Neural cell (in vitro differentiated cells): ENCODE data around the gene DNMT3A. TPM values are rescaled to one million over a fixed set of nuclear protein-coding genes. Genes with fewer than 3 reads are reported as not detected.

ENCODE experiments used
- H2AFZ ChIP-seq: fragments of 200-600, 300-800 bp; sonication (generic), shearing (Covaris generic); 2 replicates; pipeline ENCODE4 v1.6.0; 2014; ENCODE audit warnings: low read depth, mild to moderate bottlenecking, antibody characterized with exemption, low read length, moderate library complexity
- H3F3A ChIP-seq: fragments of 200-600 bp; shearing (Covaris generic); 2 replicates; pipeline ENCODE4 v1.6.1; 2016; ENCODE audit warnings: mild to moderate bottlenecking, moderate library complexity, mixed read lengths, antibody characterized with exemption, low read length; ENCODE audit not compliant: insufficient read depth, poor library complexity, severe bottlenecking
- H3K27ac ChIP-seq: fragments of 200-600, 300-800 bp; sonication (generic), shearing (Covaris generic); 2 replicates; pipeline ENCODE4 v1.5.1; 2014; ENCODE audit warnings: mild to moderate bottlenecking, low read length, moderate library complexity
- H3K27me3 ChIP-seq: fragments of 300-800, 200-600 bp; sonication (generic), shearing (Covaris generic); 2 replicates; pipeline ENCODE4 v1.6.0; 2014; ENCODE audit warnings: mild to moderate bottlenecking, low read depth, low read length, moderate library complexity; ENCODE audit not compliant: insufficient read depth
- H3K36me3 ChIP-seq: fragments of 300-800, 200-600 bp; sonication (generic), shearing (Covaris generic); 2 replicates; pipeline ENCODE4 v1.5.1; 2014; ENCODE audit warnings: mild to moderate bottlenecking, antibody characterized with exemption, low read length, moderate library complexity; ENCODE audit not compliant: insufficient read depth
- H3K4me2 ChIP-seq: fragments of 300-800, 200-600 bp; sonication (generic), shearing (Covaris generic); 2 replicates; pipeline ENCODE4 v1.6.0; 2014; ENCODE audit warnings: mild to moderate bottlenecking, low read length
- H3K4me3 ChIP-seq: fragments of 300-800, 200-600 bp; sonication (generic), shearing (Covaris generic); 2 replicates; pipeline ENCODE4 v1.5.1; 2014; ENCODE audit warnings: mild to moderate bottlenecking, low read length, moderate library complexity
- H3K79me2 ChIP-seq: fragments of 200-600 bp; shearing (Covaris generic); replicated peaks from 2 replicates; pipeline ENCODE4 v1.6.0; 2014; ENCODE audit warnings: mild to moderate bottlenecking, low read length, moderate library complexity; ENCODE audit not compliant: insufficient read depth
- H3K9ac ChIP-seq: fragments of 300-800, 200-600 bp; sonication (generic), shearing (Covaris generic); 2 replicates; pipeline ENCODE4 v1.6.1; 2016; ENCODE audit warnings: mild to moderate bottlenecking, low read length, mixed read lengths
- H3K9me2 ChIP-seq: fragments of 200-600 bp; shearing (Covaris generic); 2 replicates; pipeline ENCODE4 v1.6.1; 2016; ENCODE audit warnings: mild to moderate bottlenecking, low read length, mixed read lengths; ENCODE audit not compliant: insufficient read depth
- H3K9me3 ChIP-seq: fragments of 200-600, 300-800 bp; sonication (generic), shearing (Covaris generic); 2 replicates; pipeline ENCODE4 v1.6.1; 2016; ENCODE audit warnings: mild to moderate bottlenecking, mixed run types, low read length, moderate library complexity, mixed read lengths
- H4K20me1 ChIP-seq: fragments of 200-600 bp; shearing (Covaris generic); 2 replicates; pipeline ENCODE4 v1.6.1; 2016; ENCODE audit warnings: mild to moderate bottlenecking, mixed run types; ENCODE audit not compliant: insufficient read depth
- EP300 ChIP-seq: fragments of 450-650 bp; conservative IDR thresholded peaks from 2 replicates; pipeline ENCODE4 v1.6.1; 2014; ENCODE audit warnings: antibody characterized with exemption, mild to moderate bottlenecking, moderate library complexity; ENCODE audit not compliant: poor library complexity, severe bottlenecking
- EZH2 ChIP-seq: fragments of 200-600, 300-800 bp; shearing (Covaris generic), sonication (generic); IDR thresholded peaks from 2 replicates; pipeline ENCODE4 v1.6.1; 2014; ENCODE audit warnings: antibody characterized with exemption, low read length, borderline replicate concordance, mild to moderate bottlenecking; ENCODE audit not compliant: insufficient read depth, poor library complexity, severe bottlenecking
- MXI1 ChIP-seq: fragments of 450-650 bp; conservative IDR thresholded peaks from 2 replicates; pipeline ENCODE4 v1.6.1; 2014; ENCODE audit warnings: antibody characterized with exemption, mild to moderate bottlenecking; ENCODE audit not compliant: poor library complexity, severe bottlenecking
- POLR2AphosphoS5 ChIP-seq: IDR thresholded peaks from 2 replicates; pipeline ENCODE4 v1.6.1; 2012
- RAD21 ChIP-seq: fragments of 450-650 bp; conservative IDR thresholded peaks from 2 replicates; pipeline ENCODE4 v1.6.1; 2014; ENCODE audit warnings: antibody characterized with exemption, mild to moderate bottlenecking, moderate library complexity
- SMC3 ChIP-seq: fragments of 450-650 bp; conservative IDR thresholded peaks from 2 replicates; pipeline ENCODE4 v1.6.1; 2014; ENCODE audit warnings: antibody characterized with exemption, mild to moderate bottlenecking, moderate library complexity; ENCODE audit not compliant: poor library complexity
- TAF1 ChIP-seq: IDR thresholded peaks from 2 replicates; pipeline ENCODE4 v1.6.1; 2012; ENCODE audit warnings: low read depth
- polyA plus RNA-seq: library from polyadenylated mRNA; depleted of rRNA; stranded (reverse); fragments of >200 nt; gene quantifications from 2 replicates; pipeline ENCODE4 v1.2.3, GENCODE V29; 2014
- TF ChIP-seq, protein P1 (sequence below): IDR thresholded peaks from 2 replicates; pipeline ENCODE4 v1.6.1; 2012; ENCODE audit warnings: borderline replicate concordance
- TF ChIP-seq, protein P2 (sequence below): fragments of 450-650 bp; IDR thresholded peaks from 2 replicates; pipeline ENCODE4 v1.5.1; 2014; ENCODE audit warnings: antibody characterized with exemption, mild to moderate bottlenecking, moderate library complexity; ENCODE audit not compliant: poor library complexity, severe bottlenecking

Gene DNMT3A
- polyA plus RNA-seq, 1 donor from 2014 or later: 33.0 TPM

DNA sequence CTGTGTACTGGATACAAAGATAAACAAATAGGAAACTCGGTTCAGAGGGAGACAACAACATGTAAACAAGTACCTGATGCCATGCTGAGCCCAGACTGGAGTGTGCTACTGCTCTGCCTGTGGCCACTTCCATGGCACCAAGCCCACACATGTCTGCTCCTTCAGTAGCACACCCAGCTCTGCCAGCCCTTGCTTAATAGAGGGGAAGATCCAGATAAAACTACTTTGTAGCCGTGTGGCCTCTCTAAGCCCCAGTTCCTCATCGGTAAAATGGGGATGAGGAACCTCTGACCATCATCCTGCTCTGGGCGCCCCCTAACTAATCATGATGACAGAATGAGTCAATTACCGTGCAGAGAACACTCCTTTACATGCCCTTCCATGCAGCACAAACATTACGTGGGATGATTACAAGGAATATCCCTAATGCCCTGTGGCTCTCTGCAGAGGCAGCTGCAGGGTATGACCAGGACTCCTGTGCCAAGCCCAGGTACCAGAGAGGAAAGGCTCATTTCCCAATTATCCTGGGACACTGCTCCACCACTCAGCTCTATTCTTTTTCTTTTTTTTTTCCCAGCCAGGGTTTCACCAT lies 34.9 kb downstream of the DNMT3A start:
- Histone ChIP-seq H3K27ac (no peak overlapping the region), H3K9ac (no peak overlapping the region)

DNA sequence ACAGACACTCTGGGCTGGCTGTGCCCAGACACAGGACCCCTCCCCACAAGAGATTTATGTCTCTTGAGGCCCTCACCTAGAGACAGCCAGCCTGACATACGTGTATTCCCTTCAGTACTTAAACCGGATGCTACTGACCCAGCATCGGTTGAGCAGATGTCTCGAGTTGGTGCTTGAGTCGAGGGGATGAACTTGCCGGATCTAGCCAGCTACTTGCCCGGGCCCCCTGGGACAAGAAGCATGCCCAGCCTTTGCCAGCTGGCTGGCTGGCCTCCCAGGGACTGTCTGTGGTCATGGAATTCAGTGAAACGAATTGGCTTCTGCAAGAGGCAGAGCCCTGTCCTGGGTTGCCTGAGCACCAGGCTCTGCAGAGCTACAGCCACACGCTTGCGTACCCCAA lies 36.0 kb downstream of the DNMT3A start:
- no peak overlapping the region for H3K4me3 ChIP-seq
- no peaks in the 10 kb centered on the region for H3K9me3 ChIP-seq
- no peaks in the 10 kb centered on the region for H3K79me2 ChIP-seq
- H2AFZ ChIP-seq: no peak overlapping the region
- no peaks in the 10 kb centered on the region for H3K36me3 ChIP-seq
- H3K9ac ChIP-seq: no peak overlapping the region
- TF ChIP-seq MXI1: no peak
- TF ChIP-seq, protein P1, sequence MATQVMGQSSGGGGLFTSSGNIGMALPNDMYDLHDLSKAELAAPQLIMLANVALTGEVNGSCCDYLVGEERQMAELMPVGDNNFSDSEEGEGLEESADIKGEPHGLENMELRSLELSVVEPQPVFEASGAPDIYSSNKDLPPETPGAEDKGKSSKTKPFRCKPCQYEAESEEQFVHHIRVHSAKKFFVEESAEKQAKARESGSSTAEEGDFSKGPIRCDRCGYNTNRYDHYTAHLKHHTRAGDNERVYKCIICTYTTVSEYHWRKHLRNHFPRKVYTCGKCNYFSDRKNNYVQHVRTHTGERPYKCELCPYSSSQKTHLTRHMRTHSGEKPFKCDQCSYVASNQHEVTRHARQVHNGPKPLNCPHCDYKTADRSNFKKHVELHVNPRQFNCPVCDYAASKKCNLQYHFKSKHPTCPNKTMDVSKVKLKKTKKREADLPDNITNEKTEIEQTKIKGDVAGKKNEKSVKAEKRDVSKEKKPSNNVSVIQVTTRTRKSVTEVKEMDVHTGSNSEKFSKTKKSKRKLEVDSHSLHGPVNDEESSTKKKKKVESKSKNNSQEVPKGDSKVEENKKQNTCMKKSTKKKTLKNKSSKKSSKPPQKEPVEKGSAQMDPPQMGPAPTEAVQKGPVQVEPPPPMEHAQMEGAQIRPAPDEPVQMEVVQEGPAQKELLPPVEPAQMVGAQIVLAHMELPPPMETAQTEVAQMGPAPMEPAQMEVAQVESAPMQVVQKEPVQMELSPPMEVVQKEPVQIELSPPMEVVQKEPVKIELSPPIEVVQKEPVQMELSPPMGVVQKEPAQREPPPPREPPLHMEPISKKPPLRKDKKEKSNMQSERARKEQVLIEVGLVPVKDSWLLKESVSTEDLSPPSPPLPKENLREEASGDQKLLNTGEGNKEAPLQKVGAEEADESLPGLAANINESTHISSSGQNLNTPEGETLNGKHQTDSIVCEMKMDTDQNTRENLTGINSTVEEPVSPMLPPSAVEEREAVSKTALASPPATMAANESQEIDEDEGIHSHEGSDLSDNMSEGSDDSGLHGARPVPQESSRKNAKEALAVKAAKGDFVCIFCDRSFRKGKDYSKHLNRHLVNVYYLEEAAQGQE: no peak
- TF ChIP-seq SMC3: no peak
- TF ChIP-seq, protein P2, sequence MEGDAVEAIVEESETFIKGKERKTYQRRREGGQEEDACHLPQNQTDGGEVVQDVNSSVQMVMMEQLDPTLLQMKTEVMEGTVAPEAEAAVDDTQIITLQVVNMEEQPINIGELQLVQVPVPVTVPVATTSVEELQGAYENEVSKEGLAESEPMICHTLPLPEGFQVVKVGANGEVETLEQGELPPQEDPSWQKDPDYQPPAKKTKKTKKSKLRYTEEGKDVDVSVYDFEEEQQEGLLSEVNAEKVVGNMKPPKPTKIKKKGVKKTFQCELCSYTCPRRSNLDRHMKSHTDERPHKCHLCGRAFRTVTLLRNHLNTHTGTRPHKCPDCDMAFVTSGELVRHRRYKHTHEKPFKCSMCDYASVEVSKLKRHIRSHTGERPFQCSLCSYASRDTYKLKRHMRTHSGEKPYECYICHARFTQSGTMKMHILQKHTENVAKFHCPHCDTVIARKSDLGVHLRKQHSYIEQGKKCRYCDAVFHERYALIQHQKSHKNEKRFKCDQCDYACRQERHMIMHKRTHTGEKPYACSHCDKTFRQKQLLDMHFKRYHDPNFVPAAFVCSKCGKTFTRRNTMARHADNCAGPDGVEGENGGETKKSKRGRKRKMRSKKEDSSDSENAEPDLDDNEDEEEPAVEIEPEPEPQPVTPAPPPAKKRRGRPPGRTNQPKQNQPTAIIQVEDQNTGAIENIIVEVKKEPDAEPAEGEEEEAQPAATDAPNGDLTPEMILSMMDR: no peak
- TF ChIP-seq RAD21: no peak
- TF ChIP-seq EP300: no peak
- TF ChIP-seq TAF1: no peak
- TF ChIP-seq POLR2AphosphoS5: no peak
- no peak for TF ChIP-seq EZH2
- no peaks in the 10 kb centered on the region for H3K9me2 ChIP-seq
- H3K4me2 ChIP-seq: no peak overlapping the region
- H4K20me1 ChIP-seq: no peaks in the 10 kb centered on the region
- no peaks in the 10 kb centered on the region for H3F3A ChIP-seq
- no peak overlapping the region for H3K27ac ChIP-seq
- no peaks in the 10 kb centered on the region for H3K27me3 ChIP-seq

More for the DNA sequence above, 34.9 kb downstream of the DNMT3A start:
- Histone ChIP-seq H3K4me2 (no peak overlapping the region), H3K36me3 (no peaks in the 10 kb centered on the region), H3K9me2 (no peaks in the 10 kb centered on the region), H3K9me3 (no peaks in the 10 kb centered on the region), H3K27me3 (no peaks in the 10 kb centered on the region), H4K20me1 (no peaks in the 10 kb centered on the region), H3K4me3 (no peak overlapping the region), H2AFZ (no peak overlapping the region), H3F3A (no peaks in the 10 kb centered on the region), H3K79me2 (no peaks in the 10 kb centered on the region)
- TF ChIP-seq, protein P2: no peak
- TF ChIP-seq SMC3: no peak
- TF ChIP-seq, protein P1: no peak
- no peak for TF ChIP-seq RAD21
- no peak for TF ChIP-seq EP300
- no peak for TF ChIP-seq TAF1
- TF ChIP-seq MXI1: no peak
